ENCODE data around the gene PAPOLG. TPM values are rescaled to one million over a fixed set of nuclear protein-coding genes. Genes with fewer than 3 reads are reported as not detected.

The PAPOLG gene
- total RNA-seq, 4 donors from 2014 or later = 7.7 to 32.1 (median 15.0) TPM

DNA sequence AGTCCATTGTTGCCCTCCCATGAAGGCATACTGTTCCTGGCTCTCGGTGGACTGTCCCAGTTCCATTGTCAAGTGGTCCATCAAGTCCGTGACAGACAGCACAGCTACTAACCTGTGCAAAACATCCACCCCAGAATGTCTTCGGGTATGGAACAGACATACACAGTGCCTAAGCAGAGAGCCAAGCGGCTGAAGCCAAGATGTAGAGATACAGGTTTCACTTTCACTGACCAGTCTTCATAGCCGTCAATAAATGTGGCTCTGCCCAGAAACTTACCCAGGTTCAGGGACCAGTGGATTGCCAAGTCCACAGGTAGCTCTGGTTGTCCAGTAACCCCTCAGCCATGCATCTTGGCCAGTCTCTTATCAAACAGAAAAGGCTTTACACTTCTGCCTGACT lies 10.7 kb upstream of the PAPOLG start:
- Histone ChIP-seq H3K36me3 (no peaks in the 10 kb centered on the region), H3K27ac (no peak overlapping the region), H3K4me1 (no peaks in the 10 kb centered on the region), H3K9me3 (no peaks in the 10 kb centered on the region), H3K4me3 (no peak overlapping the region), H3K27me3 (no peaks in the 10 kb centered on the region)
- TF ChIP-seq, protein P1, sequence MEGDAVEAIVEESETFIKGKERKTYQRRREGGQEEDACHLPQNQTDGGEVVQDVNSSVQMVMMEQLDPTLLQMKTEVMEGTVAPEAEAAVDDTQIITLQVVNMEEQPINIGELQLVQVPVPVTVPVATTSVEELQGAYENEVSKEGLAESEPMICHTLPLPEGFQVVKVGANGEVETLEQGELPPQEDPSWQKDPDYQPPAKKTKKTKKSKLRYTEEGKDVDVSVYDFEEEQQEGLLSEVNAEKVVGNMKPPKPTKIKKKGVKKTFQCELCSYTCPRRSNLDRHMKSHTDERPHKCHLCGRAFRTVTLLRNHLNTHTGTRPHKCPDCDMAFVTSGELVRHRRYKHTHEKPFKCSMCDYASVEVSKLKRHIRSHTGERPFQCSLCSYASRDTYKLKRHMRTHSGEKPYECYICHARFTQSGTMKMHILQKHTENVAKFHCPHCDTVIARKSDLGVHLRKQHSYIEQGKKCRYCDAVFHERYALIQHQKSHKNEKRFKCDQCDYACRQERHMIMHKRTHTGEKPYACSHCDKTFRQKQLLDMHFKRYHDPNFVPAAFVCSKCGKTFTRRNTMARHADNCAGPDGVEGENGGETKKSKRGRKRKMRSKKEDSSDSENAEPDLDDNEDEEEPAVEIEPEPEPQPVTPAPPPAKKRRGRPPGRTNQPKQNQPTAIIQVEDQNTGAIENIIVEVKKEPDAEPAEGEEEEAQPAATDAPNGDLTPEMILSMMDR (IDR thresholded peaks at IDR 0.05) = no peak
- TF ChIP-seq POLR2A (IDR thresholded peaks at IDR 0.05) = no peak
- intact Hi-C loops (cut with DNase I; ENCODE audit: low total_unique reads) = no loop called here
- DNase-seq = no peak

GRCh38 chr2:60745761-60746160 lies 10.3 kb upstream of the PAPOLG start:
- no peaks in the 10 kb centered on the region for H3K27me3 ChIP-seq
- intact Hi-C loops (cut with DNase I; ENCODE audit: low total_unique reads) = no loop called here
- no peaks in the 10 kb centered on the region for H3K36me3 ChIP-seq
- H3K9me3 ChIP-seq = no peaks in the 10 kb centered on the region
- TF ChIP-seq, protein P1 (IDR thresholded peaks at IDR 0.05) = no peak
- TF ChIP-seq POLR2A (IDR thresholded peaks at IDR 0.05) = no peak
- no peaks in the 10 kb centered on the region for H3K4me1 ChIP-seq
- DNase-seq = no peak
- no peak overlapping the region for H3K4me3 ChIP-seq
- H3K27ac ChIP-seq = no peak overlapping the region

GRCh38 chr2:60746318-60746717 lies 9.8 kb upstream of the PAPOLG start:
- no peak for DNase-seq

GRCh38 chr2:60759654-60760053 lies 3.6 kb downstream of the PAPOLG start:
- no peaks in the 10 kb centered on the region for H3K9me3 ChIP-seq
- no peak overlapping the region for H3K27ac ChIP-seq
- intact Hi-C loops (cut with DNase I; ENCODE audit: low total_unique reads) = no loop called here
- no peaks in the 10 kb centered on the region for H3K27me3 ChIP-seq
- no peaks in the 10 kb centered on the region for H3K36me3 ChIP-seq
- no peaks in the 10 kb centered on the region for H3K4me1 ChIP-seq
- TF ChIP-seq, protein P1 (IDR thresholded peaks at IDR 0.05) = no peak
- TF ChIP-seq POLR2A (IDR thresholded peaks at IDR 0.05) = no peak
- no peak for DNase-seq
- no peak overlapping the region for H3K4me3 ChIP-seq

More at GRCh38 chr2:60746318-60746717, 9.8 kb upstream of the PAPOLG start:
- Histone ChIP-seq H3K27me3 (no peaks in the 10 kb centered on the region), H3K36me3 (no peaks in the 10 kb centered on the region), H3K9me3 (no peaks in the 10 kb centered on the region), H3K4me3 (no peak overlapping the region), H3K27ac (no peak overlapping the region), H3K4me1 (no peaks in the 10 kb centered on the region)
- no peak for TF ChIP-seq POLR2A (IDR thresholded peaks at IDR 0.05)
- TF ChIP-seq, protein P1 (IDR thresholded peaks at IDR 0.05) = no peak
- intact Hi-C loops (cut with DNase I; ENCODE audit: low total_unique reads) = no loop called here

GRCh38 chr2:60764736-60765534 lies 8.9 kb downstream of the PAPOLG start:
- Histone ChIP-seq H3K4me3 (no peak overlapping the region), H3K4me1 (no peaks in the 10 kb centered on the region), H3K9me3 (no peaks in the 10 kb centered on the region), H3K27ac (no peak overlapping the region), H3K27me3 (no peaks in the 10 kb centered on the region), H3K36me3 (no peaks in the 10 kb centered on the region)
- TF ChIP-seq POLR2A (IDR thresholded peaks at IDR 0.05) = no peak
- TF ChIP-seq, protein P1 (IDR thresholded peaks at IDR 0.05) = no peak
- intact Hi-C loops (cut with DNase I; ENCODE audit: low total_unique reads) = no loop called here
- DNase-seq = no peak
